ENCODE data around the gene IGF2BP1.

Gene IGF2BP1

DNA sequence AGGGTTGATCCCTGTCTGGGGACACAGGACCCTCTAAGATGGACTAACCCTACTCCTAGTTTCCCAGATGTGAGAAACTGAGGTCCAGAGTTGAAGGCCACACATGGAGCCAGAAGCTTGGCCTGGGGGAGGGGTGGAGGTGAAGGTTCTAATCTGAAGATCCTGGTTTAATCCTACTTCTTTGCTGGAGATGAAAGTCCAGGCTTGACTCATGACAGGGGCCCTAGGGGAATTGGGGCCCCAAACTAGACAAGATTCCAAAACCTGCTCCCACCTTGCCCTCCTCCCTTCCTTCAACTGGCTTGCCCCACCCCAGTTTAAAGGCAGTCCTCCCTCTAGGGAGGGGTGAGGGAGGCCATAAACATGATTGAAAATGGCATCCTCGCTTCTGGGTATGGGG, 21.6 kb downstream of the IGF2BP1 start:
- no peaks in the 10 kb centered on the region for H3K27me3 ChIP-seq (ENCODE audit: low read length)
- H3K36me3 ChIP-seq (ENCODE audit: low read length), result no peaks in the 10 kb centered on the region
- H3K4me3 ChIP-seq (ENCODE audit: insufficient read depth, low read length, poor library complexity, severe bottlenecking), result no peak overlapping the region
- no peaks in the 10 kb centered on the region for H3K79me2 ChIP-seq (ENCODE audit: insufficient read depth, low read length)
- H3K9ac ChIP-seq (ENCODE audit: low read length), result no peak overlapping the region
- no peak overlapping the region for H3K27ac ChIP-seq (ENCODE audit: low read depth, low read length)
- H2AFZ ChIP-seq (ENCODE audit: low read depth, low read length, severe bottlenecking), result no peak overlapping the region
- no peaks in the 10 kb centered on the region for H4K20me1 ChIP-seq (ENCODE audit: low read depth, low read length)
- no peaks in the 10 kb centered on the region for H3K9me2 ChIP-seq (replicated peaks; ENCODE audit: insufficient read depth, low read length)
- H3K9me3 ChIP-seq (ENCODE audit: insufficient read depth, low read length), result no peaks in the 10 kb centered on the region
- H3K4me2 ChIP-seq (ENCODE audit: low read depth, low read length, poor library complexity, severe bottlenecking), result no peak overlapping the region
- no peak for TF ChIP-seq EZH2phosphoT487 (conservative IDR thresholded peaks at IDR 0.05; ENCODE audit: low read length)
- TF ChIP-seq, protein P1, sequence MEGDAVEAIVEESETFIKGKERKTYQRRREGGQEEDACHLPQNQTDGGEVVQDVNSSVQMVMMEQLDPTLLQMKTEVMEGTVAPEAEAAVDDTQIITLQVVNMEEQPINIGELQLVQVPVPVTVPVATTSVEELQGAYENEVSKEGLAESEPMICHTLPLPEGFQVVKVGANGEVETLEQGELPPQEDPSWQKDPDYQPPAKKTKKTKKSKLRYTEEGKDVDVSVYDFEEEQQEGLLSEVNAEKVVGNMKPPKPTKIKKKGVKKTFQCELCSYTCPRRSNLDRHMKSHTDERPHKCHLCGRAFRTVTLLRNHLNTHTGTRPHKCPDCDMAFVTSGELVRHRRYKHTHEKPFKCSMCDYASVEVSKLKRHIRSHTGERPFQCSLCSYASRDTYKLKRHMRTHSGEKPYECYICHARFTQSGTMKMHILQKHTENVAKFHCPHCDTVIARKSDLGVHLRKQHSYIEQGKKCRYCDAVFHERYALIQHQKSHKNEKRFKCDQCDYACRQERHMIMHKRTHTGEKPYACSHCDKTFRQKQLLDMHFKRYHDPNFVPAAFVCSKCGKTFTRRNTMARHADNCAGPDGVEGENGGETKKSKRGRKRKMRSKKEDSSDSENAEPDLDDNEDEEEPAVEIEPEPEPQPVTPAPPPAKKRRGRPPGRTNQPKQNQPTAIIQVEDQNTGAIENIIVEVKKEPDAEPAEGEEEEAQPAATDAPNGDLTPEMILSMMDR (IDR thresholded peaks at IDR 0.05; ENCODE audit: insufficient read depth, low read length, poor library complexity, severe bottlenecking), result no peak
- no peaks in the 10 kb centered on the region for H3F3A ChIP-seq (ENCODE audit: insufficient read depth)

DNA sequence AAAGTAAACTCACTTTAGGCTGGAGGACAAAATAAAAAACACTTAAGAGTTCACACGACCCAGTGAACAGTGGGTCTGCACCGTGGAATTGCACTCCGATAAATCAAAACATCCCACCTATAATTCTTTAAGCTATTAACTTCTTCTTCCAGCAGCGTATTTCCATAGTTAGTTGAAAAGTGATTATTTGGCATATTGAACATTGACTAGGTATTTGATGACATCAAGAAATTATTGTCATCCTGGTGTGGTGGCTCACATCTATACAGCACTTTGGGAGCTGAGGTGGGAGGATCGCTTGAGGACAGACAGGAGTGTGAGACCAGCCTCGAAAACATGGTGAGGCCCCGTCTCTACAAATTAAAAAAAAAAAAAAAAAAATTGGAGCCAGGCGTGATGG, 23.4 kb downstream of the IGF2BP1 start:
- Histone ChIP-seq H3K36me3 (ENCODE audit: low read length) (no peaks in the 10 kb centered on the region), H3K79me2 (ENCODE audit: insufficient read depth, low read length) (no peaks in the 10 kb centered on the region), H3K4me2 (ENCODE audit: low read depth, low read length, poor library complexity, severe bottlenecking) (no peak overlapping the region)

DNA sequence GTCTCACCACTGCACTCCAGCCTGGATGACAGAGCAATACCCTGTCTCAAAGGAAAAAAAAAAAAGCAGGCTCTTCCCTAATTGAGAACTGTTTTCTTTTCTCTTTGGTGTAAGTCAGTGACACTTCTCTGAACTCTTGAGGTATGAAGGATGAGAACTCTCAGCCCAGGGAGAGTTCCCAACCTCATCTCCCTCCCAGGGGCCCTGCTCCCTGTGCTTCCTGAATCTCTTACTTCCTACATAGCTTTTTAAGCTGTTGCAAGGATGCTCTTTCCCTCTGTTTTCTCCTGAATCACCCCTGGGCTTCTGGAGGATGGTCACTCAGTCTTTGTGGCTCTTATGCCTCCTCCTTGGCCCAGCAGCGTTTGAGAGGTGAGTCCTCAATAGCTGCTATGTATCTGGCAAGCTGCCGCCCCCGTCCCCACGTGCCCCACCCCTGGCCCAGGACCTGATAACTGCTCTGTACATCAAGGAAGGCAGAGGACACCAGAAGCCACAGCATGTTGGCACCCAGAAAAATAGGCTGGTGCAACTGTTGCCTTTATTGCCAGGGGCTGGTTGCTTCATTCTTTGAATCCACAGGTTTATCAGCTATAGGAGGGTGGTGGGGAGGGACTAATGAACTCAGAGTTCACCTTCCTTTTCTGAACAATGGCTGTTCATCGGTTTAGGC, 24.0 kb downstream of the IGF2BP1 start:
- H3K27me3 ChIP-seq (ENCODE audit: low read length), result no peaks in the 10 kb centered on the region
- H2AFZ ChIP-seq (ENCODE audit: low read depth, low read length, severe bottlenecking), result no peak overlapping the region
- TF ChIP-seq, protein P1 (IDR thresholded peaks at IDR 0.05; ENCODE audit: insufficient read depth, low read length, poor library complexity, severe bottlenecking), result no peak
- TF ChIP-seq EZH2phosphoT487 (conservative IDR thresholded peaks at IDR 0.05; ENCODE audit: low read length), result no peak
- H3K4me2 ChIP-seq (ENCODE audit: low read depth, low read length, poor library complexity, severe bottlenecking), result no peak overlapping the region
- no peak overlapping the region for H3K27ac ChIP-seq (ENCODE audit: low read depth, low read length)
- no peak overlapping the region for H3K9ac ChIP-seq (ENCODE audit: low read length)
- no peak overlapping the region for H3K4me3 ChIP-seq (ENCODE audit: insufficient read depth, low read length, poor library complexity, severe bottlenecking)
- H3K36me3 ChIP-seq (ENCODE audit: low read length), result no peaks in the 10 kb centered on the region
- no peaks in the 10 kb centered on the region for H3K9me2 ChIP-seq (replicated peaks; ENCODE audit: insufficient read depth, low read length)
- H3K79me2 ChIP-seq (ENCODE audit: insufficient read depth, low read length), result no peaks in the 10 kb centered on the region
- H4K20me1 ChIP-seq (ENCODE audit: low read depth, low read length), result no peaks in the 10 kb centered on the region
- no peaks in the 10 kb centered on the region for H3K9me3 ChIP-seq (ENCODE audit: insufficient read depth, low read length)
- no peaks in the 10 kb centered on the region for H3F3A ChIP-seq (ENCODE audit: insufficient read depth)

More for the DNA sequence above, 23.4 kb downstream of the IGF2BP1 start:
- H3K9ac ChIP-seq (ENCODE audit: low read length), result no peak overlapping the region
- H3K9me2 ChIP-seq (replicated peaks; ENCODE audit: insufficient read depth, low read length), result no peaks in the 10 kb centered on the region
- H3F3A ChIP-seq (ENCODE audit: insufficient read depth), result no peaks in the 10 kb centered on the region
- no peaks in the 10 kb centered on the region for H3K27me3 ChIP-seq (ENCODE audit: low read length)
- H2AFZ ChIP-seq (ENCODE audit: low read depth, low read length, severe bottlenecking), result no peak overlapping the region
- no peak overlapping the region for H3K4me3 ChIP-seq (ENCODE audit: insufficient read depth, low read length, poor library complexity, severe bottlenecking)
- H3K27ac ChIP-seq (ENCODE audit: low read depth, low read length), result no peak overlapping the region
- no peaks in the 10 kb centered on the region for H3K9me3 ChIP-seq (ENCODE audit: insufficient read depth, low read length)
- no peaks in the 10 kb centered on the region for H4K20me1 ChIP-seq (ENCODE audit: low read depth, low read length)
- no peak for TF ChIP-seq EZH2phosphoT487 (conservative IDR thresholded peaks at IDR 0.05; ENCODE audit: low read length)
- TF ChIP-seq, protein P1 (IDR thresholded peaks at IDR 0.05; ENCODE audit: insufficient read depth, low read length, poor library complexity, severe bottlenecking), result no peak

Measured in SU-DHL-6 (cell line).